GM19468 (cell line): ENCODE data around the gene DESI1.
"Not testable (repeated sequence)": the region's sequence is repeated elsewhere in the genome, so short reads cannot be mapped to it uniquely, and the experiment has no call there.

ENCODE experiments used
- ATAC-seq: cut with Tn5 transposase; IDR thresholded peaks from one replicate; pipeline ENCODE4 v1.9.1; 2021; ENCODE audit warnings: mild to moderate bottlenecking, moderate library complexity, moderate number of reproducible peaks; ENCODE audit not compliant: unreplicated experiment; ENCODE audit errors: extremely low read depth

Gene DESI1

DNA sequence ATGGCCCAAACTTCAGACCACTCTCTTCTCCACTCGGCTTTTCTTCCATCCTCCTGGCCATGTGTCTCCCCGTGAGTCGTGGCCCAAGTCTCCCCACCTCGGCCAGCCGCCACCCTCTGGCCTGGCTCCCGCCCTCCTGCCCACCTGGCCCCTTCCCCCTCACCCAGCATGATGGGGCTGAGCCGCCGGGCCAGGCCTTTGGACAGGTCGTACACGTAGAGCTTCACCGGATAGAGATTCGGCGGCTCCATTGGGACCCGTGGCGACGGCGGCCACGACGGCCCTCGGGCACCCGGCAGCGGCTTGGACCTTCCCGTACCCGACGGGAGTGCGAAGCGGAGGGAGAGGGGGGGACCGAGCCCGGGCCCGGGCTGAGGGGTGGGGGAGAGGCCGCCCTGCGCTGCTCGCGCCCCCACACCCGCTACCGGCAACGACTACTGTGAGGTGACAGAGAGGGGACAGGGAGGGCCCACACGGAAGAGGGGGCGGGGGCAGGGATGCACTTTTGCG is at the start of gene DESI1:
TSS of gene DESI1 (minus strand) at position 455 of the 510 bp plus-strand sequence. CDS start at position 251, 204 bp downstream.
- peak; percentile 32 for ATAC-seq

DNA sequence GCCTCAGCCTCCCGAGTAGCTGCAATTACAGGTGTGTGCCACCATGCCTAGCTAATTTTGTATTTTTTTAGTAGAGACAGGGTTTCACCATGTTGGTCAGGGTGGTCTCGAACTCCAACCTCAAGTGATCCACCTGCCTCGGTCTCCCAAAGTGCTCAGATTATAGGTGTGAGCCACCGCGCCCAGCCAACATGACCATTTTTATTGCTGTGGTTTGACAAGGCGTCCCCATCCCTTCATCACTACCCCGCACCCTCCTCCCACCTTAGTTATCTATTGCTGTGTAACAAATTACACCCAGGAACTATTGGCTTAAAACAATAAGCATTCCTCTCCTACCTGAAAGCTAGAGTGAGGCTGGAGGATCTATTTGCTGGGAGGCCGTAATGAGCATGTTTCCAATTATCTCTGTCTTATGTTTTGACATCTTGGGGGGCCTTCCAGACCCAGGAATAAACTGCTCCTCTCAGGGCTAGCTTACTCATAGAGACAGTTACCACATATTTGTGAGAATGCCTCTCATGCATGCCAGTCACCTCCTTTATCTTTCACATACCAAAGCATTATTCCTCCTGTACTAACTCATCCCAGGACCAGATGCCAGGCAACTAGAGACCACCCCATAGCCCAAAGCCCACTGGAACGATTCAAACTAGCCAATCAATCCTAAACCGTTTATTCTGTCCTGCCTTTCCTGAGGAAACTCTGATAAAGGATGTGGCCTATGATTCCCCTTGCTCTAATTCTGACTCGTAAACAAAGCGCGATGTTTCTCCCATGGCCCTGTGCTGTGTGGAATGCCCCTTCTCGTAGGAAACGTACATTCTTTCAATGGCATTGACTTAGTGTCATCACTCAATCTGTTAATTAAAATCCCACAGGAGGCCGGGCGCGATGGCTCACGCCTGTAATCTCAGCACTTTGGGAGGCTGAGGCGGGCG is 48.4 kb upstream of the DESI1 start:
- no peak for ATAC-seq

DNA sequence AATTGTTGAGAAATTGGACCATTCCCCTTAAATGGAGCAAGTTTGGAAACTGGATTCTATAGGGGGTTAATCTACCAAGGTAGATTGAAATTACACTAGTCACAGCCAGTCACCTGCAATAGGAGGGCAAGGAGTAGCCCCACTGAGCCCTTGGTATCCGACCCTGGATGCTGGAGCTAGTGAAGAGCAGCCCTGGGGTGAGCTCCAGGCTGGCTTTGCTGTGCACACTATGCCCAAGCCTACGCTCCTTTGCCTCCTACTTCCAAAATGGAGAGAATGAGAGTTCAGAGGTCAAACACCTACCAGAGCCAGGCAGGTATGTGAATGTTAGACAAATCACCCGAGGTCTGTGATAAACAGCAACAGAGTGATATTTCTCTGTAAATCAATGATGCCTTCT is 44.1 kb upstream of the DESI1 start:
- ATAC-seq = no peak

DNA sequence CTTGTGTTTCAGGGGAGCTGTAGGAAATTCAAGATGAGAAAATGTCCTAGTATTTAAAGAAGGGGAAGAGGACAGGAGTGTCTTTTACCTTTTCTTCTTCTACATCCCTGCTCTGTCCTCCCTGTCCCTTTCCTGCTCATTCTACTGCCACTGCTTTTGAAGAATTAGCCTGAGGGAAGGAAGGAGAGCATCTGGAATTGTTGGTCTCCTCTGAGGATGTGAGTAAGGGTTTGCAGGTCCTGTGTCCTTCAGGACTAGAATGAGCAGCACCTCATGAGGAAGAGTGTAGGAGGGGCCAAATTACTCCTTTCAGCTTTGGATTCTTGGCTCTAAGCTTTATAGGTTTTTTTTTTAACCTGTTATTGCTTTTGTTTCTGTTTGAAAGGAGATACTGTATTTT is 43.6 kb upstream of the DESI1 start:
- ATAC-seq = no peak

DNA sequence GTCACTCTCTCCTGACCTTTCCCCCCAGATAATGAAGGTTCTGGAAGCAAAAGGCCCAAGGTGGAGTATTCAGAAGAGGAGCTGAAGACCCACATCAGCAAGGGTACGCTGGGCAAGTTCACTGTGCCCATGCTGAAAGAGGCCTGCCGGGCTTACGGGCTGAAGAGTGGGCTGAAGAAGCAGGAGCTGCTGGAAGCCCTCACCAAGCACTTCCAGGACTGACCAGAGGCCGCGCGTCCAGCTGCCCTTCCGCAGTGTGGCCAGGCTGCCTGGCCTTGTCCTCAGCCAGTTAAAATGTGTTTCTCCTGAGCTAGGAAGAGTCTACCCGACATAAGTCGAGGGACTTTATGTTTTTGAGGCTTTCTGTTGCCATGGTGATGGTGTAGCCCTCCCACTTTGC is 42.8 kb upstream of the DESI1 start:
- not testable (repeated sequence) for ATAC-seq

DNA sequence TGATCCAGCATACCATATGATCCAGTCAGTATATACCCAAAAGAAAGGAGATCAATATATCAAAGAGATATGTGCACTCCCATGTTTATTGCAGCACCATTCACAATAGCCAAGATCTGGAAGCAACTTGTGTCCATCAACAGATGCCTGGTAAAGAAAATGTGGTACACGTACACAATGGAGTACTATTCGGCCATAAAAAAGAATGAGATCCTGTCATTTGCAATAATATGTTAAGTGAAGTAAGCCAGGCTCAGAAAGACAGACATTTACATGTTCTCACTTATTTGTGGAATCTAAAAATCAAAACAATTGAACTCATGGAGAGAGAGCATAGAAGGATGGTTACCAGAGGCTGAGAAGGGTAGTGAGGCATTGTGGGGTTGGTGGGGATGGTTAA is 40.9 kb upstream of the DESI1 start:
- no peak for ATAC-seq

DNA sequence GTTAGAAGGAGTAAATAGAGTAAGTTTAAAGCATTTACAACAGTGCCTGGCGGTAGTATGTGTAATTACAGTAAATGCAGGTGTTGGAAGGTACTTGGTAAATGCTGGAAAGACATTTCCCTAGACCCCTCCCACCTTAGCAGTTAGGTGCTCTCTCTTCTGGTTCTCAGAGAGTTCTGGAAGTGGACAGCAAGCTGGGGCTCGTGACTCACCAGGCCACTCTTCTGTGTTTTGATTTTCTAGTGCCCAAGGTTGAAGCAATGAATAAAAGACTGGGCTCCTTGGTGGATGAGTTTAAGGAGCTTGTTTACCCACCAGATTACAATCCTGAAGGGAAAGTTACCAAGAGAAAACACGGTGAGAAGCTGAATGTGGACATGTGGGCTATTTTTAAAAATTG is 40.2 kb upstream of the DESI1 start:
- ATAC-seq = no peak

DNA sequence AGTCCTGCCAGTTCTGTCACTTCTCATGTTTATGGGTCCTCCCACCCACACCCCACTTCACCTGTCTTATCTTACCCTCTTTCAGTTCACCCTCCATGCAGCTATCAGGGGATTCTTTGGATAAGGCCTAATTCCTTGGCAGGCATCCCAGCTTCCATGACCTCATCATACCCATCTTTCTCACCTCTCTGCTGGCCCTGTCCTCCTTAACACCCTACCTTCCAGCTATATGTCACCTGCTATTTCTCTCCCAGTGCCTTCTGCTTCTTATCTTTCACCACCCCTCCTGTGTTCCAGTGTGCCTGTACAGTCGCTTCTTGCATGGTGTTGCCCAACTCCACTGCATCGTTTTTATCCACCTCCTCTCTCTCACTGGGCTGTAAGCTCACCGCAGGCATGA is 39.6 kb upstream of the DESI1 start:
- no peak for ATAC-seq

DNA sequence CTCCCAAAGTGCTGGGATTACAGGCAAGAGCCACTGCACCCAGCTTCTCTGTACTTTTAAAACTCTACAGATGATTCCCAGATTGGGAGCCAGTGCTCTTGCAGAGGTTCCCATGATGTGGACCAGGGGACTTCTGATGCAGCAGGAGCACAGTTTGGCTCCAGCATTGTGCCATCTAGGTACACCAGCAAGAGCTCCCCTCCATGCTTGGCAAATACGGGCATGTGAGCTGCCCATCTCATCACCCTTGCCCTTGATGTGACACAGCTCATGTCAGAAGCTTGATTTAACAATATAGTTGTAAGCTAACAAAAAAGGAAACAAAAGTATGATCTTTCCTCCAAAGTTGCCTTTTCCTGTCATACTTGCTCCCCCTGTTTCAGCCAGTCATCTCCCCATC is 39.1 kb upstream of the DESI1 start:
- no peak for ATAC-seq

DNA sequence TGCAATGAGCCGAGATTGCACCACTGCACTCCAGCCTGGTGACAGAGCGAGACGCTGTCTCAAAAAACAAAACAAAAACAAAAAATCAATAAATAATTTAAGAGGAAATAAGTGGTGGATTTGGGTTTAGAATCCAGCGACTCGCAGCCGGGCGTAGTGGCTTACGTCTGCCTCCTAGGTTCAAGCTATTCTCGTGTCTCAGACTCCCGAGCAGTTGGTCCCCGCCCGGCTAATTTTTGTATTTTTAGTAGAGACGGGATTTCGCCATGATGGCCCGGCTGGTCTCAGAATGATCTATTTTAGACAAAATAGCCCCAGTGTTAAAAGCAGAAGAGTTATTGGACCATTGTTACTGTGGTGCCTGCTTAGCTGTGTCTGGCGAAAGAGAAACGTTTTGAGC is 38.0 kb upstream of the DESI1 start:
- ATAC-seq = no peak

DNA sequence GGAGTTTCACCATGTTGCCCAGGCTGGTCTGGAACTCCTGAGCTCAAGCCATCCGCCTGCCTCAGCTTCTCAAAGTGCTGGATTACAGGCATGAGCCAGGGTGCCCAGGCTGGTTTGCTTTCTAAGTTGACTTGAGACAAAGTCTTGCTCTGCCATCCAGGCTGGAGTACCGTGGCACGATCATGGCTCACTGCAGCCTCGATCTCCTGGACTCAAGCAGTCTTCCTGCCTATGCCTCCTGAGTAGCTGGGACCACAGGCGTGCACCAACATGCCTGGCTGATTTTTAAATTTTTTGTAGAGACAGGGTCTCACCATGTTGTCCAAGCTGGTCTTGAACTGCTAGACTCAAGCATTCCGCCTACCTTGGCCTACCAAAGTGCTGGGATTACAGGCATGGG is 36.9 kb upstream of the DESI1 start:
- ATAC-seq = no peak

DNA sequence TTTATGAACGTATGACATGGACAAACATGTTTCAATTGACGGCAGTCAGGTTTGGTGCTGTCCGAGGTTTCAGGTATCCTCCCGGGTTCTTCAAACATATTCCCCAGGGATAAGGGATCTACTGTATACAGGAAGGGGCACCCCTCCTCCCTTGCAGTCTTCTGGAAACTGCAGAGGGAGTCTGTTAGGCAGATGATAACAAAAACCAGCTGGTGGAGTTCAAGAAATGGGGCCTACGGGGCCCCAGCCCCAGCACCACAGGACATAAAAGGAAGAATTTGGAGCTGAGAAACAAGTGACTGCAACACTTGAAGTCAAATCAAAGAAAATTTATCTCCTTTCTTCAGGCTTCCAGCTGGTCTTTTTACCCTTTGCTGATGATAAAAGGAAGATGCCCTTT is 35.7 kb upstream of the DESI1 start:
- ATAC-seq = no peak

DNA sequence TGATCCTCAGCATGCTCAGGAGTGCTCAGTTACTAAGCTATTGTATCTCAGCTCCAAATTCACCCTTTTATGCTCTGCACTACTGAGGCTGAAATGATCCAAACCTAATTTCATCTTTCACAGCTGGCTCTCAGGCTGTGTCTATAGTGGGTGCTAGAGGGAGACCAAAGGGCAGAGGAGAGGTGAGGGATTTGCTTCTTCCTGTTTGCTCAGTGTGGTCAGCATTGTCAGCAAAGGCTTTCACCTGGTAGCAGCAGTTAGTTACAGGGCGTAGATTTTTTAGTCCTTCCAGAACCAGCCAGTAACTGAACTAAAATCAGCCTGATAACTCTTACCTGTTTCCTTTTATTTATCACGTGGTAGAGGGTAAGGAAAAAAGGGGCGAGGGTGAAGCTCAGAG is 33.5 kb upstream of the DESI1 start:
- ATAC-seq = no peak

DNA sequence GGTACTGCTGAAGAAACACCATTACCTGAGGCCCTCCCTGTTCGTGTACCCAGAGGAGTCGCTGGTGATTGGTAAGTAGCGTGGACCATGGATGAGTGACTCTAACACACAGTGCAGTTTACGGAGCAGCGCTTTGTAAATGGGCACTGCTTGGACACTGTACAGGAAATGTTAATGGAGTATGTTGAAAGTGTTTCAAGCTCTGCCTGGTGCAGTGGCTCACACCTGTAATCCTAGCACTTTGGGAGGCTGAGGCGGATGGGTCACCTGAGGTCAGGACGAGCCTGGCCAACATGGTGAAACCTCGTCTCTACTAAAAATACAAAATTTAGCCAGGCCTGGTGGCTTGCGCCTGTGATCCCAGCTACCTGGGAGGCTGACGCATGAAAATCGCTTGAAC is 30.0 kb upstream of the DESI1 start:
- ATAC-seq = no peak

DNA sequence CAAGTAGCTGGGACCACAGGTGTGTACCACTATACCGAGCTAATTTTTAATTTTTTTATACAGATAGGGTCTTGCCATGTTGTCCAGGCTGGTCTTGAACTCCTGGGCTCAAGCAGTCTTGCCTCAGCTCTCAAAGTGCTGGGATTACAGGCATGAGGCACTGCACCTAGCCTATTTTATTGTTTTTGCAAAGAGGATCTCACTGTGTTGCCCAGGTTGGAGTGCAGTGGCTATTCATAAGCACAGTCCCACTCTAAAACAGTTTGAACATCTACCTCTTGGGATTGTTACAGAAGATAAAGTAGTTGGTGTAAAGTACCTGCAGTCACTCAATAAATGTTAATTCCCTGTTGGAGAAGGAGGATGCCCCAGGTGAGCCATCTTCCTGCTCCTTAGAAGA is 29.4 kb upstream of the DESI1 start:
- ATAC-seq = no peak

DNA sequence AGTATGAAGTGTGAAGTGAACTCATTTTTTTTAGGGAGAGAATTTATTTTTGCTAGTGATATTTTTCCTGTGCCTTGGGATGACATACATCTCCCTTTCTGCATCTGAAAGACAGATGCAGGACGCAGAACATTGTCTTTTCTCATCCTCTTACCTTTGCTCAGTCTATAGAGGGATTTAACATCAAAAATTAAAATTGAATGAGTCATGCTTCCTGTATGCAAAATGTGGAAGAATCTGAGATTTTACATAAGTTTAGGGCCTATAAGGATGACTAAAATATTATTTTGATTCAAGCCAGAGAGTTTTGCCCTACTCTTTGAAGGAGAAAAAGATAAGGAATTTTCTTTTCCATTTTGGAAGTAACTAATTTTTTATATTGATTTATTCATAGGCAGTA is 27.6 kb upstream of the DESI1 start:
- ATAC-seq = no peak

DNA sequence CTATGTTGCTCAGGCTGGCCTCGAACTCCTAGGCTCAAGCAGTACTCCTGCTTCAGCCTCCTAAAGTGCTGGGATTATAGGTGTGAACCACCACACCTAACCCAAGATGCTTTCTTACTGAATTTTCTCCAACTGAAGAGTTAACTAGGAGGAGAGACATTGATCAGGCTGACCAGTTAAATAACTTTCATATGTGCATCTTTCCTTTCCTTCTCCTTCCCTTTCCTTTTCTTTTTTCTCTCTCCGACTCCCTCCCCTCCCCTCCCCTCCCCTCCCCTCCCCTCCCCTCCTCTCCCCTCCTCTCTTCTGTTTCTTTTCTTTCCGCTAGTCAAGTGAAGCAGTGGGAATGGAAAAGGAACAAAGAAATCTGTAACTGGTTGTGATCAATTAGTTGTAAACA is 26.9 kb upstream of the DESI1 start:
- ATAC-seq = no peak

DNA sequence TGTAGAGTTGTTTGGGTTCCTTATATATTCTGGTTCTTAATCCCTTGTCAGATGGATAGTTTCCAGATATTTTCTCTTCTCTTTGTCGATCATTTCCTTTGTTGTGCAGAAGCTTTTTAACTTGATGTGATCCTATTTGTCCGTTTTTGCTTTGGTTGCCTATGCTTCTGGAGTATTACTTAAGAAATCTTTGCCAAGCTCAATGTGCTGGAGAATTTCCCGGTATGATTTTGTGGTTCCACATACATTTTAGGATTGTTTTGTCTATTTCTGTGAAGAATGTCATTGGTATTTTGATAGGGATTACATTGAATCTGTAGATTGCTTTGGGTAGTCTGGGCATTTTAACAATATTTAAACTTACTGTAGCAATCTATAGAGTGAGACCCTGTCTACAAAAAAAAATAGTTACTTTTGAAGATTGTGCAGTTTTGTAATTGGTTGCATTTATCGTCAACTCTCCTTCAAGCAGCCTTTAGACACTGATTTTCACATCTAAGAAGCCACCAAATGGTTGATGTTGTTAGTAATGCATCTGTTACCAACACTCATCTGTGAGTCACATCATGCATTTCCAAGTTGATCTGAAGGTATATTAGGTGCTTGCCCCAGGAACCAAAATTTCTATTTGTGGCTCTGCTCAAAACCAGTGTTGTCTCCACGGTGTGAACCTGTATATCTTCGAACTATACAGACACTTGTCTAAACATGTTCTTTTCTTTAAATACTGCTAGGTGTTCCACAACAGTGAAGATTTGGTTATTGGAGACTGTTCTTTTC is 21.7 kb upstream of the DESI1 start:
- no peak for ATAC-seq

DNA sequence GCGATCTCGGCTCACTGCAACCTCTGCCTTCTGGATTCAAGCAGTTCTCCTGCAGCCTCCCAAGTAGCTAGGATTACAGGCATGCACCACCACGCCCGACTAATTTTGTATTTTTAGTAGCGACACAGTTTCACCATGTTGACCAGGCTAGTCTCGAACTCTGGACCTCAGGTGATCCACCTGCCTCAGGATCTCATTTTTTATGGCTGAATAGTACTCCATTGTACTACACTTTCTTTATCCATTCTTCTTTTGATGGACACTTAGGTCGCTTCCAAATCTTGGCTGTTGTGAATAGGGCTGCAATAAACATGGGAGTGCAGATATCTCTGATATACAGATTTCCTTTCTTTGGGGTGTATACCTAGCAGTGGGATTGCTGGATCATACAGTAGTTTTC is 21.0 kb upstream of the DESI1 start:
- ATAC-seq = no peak

DNA sequence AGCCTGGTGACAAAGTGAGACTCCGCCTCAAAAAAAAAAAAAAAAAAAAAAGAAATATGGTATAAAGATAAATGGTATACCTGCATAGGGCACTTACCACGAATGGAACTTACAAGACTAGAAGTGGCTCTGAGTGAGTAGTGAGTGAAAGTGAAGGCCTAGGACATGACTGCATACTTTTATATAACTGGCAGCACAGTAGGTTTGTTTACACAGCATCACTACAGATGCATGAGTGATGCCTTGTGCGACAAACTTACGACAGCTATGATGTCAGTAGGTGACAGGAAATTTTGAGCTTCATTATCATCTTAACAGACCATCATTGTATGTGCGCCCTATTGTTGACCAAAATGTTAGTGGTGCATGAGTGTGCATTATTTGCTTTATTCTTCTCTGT is 17.9 kb upstream of the DESI1 start:
- no peak for ATAC-seq

DNA sequence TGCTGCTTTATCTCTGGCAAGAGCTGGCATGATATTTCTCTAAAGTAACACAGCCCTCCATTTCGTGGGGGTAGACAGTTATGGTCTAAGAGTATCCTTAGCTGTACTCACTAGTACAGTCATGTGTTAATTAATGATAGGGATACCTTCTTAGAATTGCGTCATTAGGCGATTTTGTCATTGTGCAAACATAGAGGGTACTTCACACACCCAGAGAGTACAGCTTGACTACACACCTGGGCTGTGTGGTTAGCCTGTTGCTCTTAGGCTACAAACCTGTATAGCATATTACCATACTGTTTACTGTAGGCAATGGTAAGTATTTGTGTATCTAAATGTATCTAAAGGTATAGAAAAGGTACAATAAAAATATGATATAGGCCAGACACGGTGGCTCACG is 17.3 kb upstream of the DESI1 start:
- ATAC-seq = no peak
